Activated CD8-positive, alpha-beta memory T cell treated with anti-CD3 and anti-CD28 coated beads, Interleukin-2, amount 10 ng/mL, durations not matched to agents 7 days and 5 days (primary cell): ENCODE results near the gene PLCB1. TPM values are rescaled to one million over a fixed set of nuclear protein-coding genes. Genes with fewer than 3 reads are reported as not detected.
"Not testable (repeated sequence)": the region's sequence is repeated elsewhere in the genome, so short reads cannot be mapped to it uniquely, and the experiment has no call there.

ENCODE experiments used
- ATAC-seq: fragments of 150-1000 bp; cut with Tn5 transposase; one replicate; pipeline ENCODE4 v1.10.0; 2021; ENCODE audit warnings: moderate library complexity
- CTCF ChIA-PET: fragments of 350-600 bp; sonication (Branson Sonifier 250); formaldehyde crosslinking; loops from one replicate; lab custom pipeline; 2021; ENCODE audit warnings: antibody characterized with exemption; lab: Charles Lee
- DNase-seq: peaks from one replicate; pipeline ENCODE4 v3.0.0-alpha.2; 2020
- H3K27ac Mint-ChIP-seq: one replicate; pipeline ENCODE4 v1.8.0; 2021; ENCODE audit warnings: mild to moderate bottlenecking, mixed read lengths
- H3K27me3 Mint-ChIP-seq: one replicate; pipeline ENCODE4 v1.8.0; 2021; ENCODE audit warnings: mixed read lengths
- H3K36me3 Mint-ChIP-seq: one replicate; pipeline ENCODE4 v1.8.0; 2021; ENCODE audit warnings: mild to moderate bottlenecking, mixed read lengths
- H3K4me1 Mint-ChIP-seq: one replicate; pipeline ENCODE4 v1.8.0; 2021; ENCODE audit warnings: mixed read lengths
- H3K4me3 Mint-ChIP-seq: one replicate; pipeline ENCODE4 v1.8.0; 2021; ENCODE audit warnings: mild to moderate bottlenecking, moderate library complexity, mixed read lengths
- H3K9me3 Mint-ChIP-seq: one replicate; pipeline ENCODE4 v1.8.0; 2022; ENCODE audit warnings: low read depth, mixed read lengths
- total RNA-seq, 2 experiments: library from RNA; stranded (reverse); gene quantifications; one replicate each; pipeline ENCODE4 v1.2.3, GENCODE V29; 2021

Gene PLCB1
- total RNA-seq, 2 experiments from 2014 or later = 2.4 to 3.2 TPM

DNA sequence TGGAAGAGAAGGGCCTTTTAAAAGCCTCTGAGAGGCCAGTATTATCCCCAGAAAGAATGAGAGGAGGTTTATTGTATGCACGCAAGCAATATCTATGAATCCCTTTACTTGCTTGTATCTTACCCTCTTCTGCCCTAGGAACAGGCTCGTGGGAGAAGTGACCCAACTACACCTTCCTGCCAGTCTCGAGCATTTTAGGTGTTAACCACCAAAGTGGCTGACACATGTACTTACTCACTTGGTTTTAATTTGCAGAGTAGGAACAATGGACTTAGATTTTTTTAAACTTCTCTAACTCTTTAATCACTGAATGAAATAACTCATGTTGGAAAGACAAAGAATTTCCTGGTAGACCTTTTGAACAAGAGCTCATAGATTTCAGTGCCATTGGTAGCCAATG is 296.9 kb downstream of the PLCB1 start:
- Mint-ChIP-seq H3K9me3 (no peaks in the 10 kb centered on the region), H3K4me3 (no peak overlapping the region), H3K27me3 (no peaks in the 10 kb centered on the region), H3K4me1 (peaks cover 7% of the 10 kb centered on the region), H3K27ac (no peak overlapping the region), H3K36me3 (no peaks in the 10 kb centered on the region)
- ATAC-seq = peak; percentile 47
- CTCF ChIA-PET = no interaction called here
- DNase-seq = no peak

GRCh38 chr20:8431538-8432434 is 299.7 kb downstream of the PLCB1 start:
- Mint-ChIP-seq H3K4me3 (no peak overlapping the region), H3K27ac (no peak overlapping the region), H3K36me3 (no peaks in the 10 kb centered on the region), H3K27me3 (no peaks in the 10 kb centered on the region), H3K4me1 (peaks cover 5% of the 10 kb centered on the region), H3K9me3 (no peaks in the 10 kb centered on the region)
- ATAC-seq (no peak), DNase-seq (no peak)
- CTCF ChIA-PET = no interaction called here

DNA sequence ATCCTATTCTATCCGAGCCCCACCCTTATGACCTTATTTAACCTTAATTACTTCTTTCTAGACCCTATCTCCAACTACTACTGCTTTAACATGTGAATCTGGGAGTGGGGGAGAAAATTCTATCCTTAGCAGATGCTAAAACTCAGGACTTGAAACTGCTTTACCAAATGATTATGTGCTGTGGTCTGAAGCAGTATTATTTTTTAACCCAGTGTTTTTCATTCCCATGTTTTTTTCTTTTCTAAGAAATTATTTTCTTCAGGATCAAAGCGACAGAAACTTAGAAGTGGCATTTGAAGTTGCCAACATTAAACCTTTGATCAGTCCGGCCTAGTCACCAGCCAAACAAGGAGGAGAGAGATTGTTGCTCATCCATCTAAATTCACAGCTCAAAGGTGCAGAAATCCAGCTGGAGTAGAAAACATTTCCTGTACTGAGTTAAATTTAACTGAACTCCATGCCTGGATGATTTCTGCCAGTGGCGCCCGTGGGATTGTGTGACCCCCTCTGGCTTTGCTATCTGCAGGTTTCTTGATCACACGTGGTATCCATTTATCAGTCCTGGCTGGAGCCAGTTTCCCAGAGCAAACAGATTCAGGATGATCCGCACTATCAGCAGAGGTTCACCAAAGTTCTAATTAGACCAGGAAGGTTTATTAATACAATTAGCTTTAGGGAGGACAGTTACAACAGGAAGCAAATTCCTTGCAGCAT is 300.5 kb downstream of the PLCB1 start:
- no peaks in the 10 kb centered on the region for H3K27me3 Mint-ChIP-seq

DNA sequence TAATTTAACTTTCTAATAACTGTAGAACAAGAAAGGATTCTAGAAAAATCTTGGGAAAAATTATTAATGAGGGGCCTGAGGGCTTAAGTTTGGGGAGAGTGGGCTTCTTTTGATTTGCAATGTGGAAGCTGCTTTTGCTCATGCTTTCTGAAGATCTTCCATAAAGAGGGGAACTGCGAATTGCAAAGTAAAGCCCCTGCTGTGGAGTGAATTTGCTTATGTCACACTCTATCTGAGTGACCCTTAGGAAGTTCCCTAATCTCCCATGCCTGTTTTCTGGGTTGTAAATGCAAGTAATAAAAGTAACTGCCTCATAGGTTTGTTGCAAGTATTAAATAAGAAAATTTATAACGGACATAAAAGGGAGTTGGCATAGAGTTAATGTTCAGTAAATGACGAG is 301.2 kb downstream of the PLCB1 start:
- Mint-ChIP-seq H3K27me3 (no peaks in the 10 kb centered on the region), H3K9me3 (no peaks in the 10 kb centered on the region), H3K36me3 (no peaks in the 10 kb centered on the region), H3K27ac (no peak overlapping the region), H3K4me3 (no peak overlapping the region), H3K4me1 (peaks cover 5% of the 10 kb centered on the region)
- no peak for DNase-seq
- CTCF ChIA-PET = no interaction called here
- no peak for ATAC-seq

More for the DNA sequence above, 300.5 kb downstream of the PLCB1 start:
- Mint-ChIP-seq H3K36me3 (no peaks in the 10 kb centered on the region), H3K27ac (no peak overlapping the region), H3K4me3 (no peak overlapping the region), H3K9me3 (no peaks in the 10 kb centered on the region), H3K4me1 (peaks cover 5% of the 10 kb centered on the region)
- DNase-seq (no peak), ATAC-seq (no peak)
- CTCF ChIA-PET = no interaction called here

- CTCF ChIA-PET = no interaction called here
- Mint-ChIP-seq H3K27ac (no peak overlapping the region), H3K4me1 (no peaks in the 10 kb centered on the region), H3K9me3 (no peaks in the 10 kb centered on the region), H3K27me3 (no peaks in the 10 kb centered on the region), H3K4me3 (no peak overlapping the region), H3K36me3 (no peaks in the 10 kb centered on the region)
- ATAC-seq = no peak
- DNase-seq = no peak
These were observed 302.3 kb downstream of the PLCB1 start for GRCh38 chr20:8434326-8434876.

GRCh38 chr20:8435285-8436035 is 303.4 kb downstream of the PLCB1 start:
- DNase-seq (no peak), ATAC-seq (no peak)
- CTCF ChIA-PET = no interaction called here
- H3K27me3 Mint-ChIP-seq = no peaks in the 10 kb centered on the region
- no peaks in the 10 kb centered on the region for H3K9me3 Mint-ChIP-seq
- no peak overlapping the region for H3K27ac Mint-ChIP-seq
- no peak overlapping the region for H3K4me3 Mint-ChIP-seq
- H3K36me3 Mint-ChIP-seq = no peaks in the 10 kb centered on the region
- H3K4me1 Mint-ChIP-seq = no peaks in the 10 kb centered on the region

GRCh38 chr20:8436938-8437337 is 304.9 kb downstream of the PLCB1 start:
- ATAC-seq, CTCF ChIA-PET, H3K27me3 Mint-ChIP-seq: not testable (repeated sequence)

GRCh38 chr20:8438748-8439147 is 306.7 kb downstream of the PLCB1 start:
- H3K27me3 Mint-ChIP-seq = no peaks in the 10 kb centered on the region
- ATAC-seq (no peak), DNase-seq (no peak)
- CTCF ChIA-PET = no interaction called here
- no peaks in the 10 kb centered on the region for H3K9me3 Mint-ChIP-seq
- no peak overlapping the region for H3K4me3 Mint-ChIP-seq
- no peaks in the 10 kb centered on the region for H3K4me1 Mint-ChIP-seq
- no peak overlapping the region for H3K27ac Mint-ChIP-seq
- no peaks in the 10 kb centered on the region for H3K36me3 Mint-ChIP-seq

More at GRCh38 chr20:8436938-8437337, 304.9 kb downstream of the PLCB1 start:
- not testable (repeated sequence) for H3K36me3 Mint-ChIP-seq, DNase-seq, H3K4me1 Mint-ChIP-seq, H3K9me3 Mint-ChIP-seq, H3K27ac Mint-ChIP-seq, H3K4me3 Mint-ChIP-seq

DNA sequence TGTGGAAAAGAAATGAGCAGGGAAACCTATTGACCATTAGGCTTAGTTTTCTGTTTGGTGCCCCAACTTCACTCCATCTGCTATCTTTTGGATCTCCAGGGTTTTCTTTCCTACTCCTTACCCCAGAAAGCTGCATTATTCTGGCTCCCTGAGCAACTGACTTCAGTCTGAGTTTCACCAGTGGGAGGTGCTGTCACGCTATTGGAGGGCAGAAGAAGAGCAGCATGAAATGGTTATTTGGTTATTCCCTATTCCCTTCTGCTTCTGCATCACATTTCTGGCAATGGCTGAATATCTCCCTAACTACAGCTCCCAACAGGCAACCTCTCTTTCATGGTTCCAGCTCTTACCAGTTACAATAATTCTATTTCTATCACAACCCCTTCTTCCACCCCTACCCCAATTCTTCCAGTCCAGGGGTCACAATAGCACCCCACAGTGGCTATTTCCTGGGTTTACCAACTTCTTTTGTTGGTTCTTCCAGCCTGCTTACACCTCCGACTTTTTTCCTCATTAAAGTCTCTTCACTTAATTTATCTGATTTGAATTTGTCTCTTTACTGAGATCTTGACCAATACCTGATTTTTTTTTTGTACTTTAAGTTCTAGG is 311.5 kb downstream of the PLCB1 start:
- CTCF ChIA-PET = no interaction called here
- Mint-ChIP-seq H3K4me3 (no peak overlapping the region), H3K27ac (no peak overlapping the region), H3K36me3 (no peaks in the 10 kb centered on the region), H3K4me1 (no peaks in the 10 kb centered on the region), H3K9me3 (no peaks in the 10 kb centered on the region), H3K27me3 (no peaks in the 10 kb centered on the region)
- DNase-seq = no peak
- no peak for ATAC-seq

DNA sequence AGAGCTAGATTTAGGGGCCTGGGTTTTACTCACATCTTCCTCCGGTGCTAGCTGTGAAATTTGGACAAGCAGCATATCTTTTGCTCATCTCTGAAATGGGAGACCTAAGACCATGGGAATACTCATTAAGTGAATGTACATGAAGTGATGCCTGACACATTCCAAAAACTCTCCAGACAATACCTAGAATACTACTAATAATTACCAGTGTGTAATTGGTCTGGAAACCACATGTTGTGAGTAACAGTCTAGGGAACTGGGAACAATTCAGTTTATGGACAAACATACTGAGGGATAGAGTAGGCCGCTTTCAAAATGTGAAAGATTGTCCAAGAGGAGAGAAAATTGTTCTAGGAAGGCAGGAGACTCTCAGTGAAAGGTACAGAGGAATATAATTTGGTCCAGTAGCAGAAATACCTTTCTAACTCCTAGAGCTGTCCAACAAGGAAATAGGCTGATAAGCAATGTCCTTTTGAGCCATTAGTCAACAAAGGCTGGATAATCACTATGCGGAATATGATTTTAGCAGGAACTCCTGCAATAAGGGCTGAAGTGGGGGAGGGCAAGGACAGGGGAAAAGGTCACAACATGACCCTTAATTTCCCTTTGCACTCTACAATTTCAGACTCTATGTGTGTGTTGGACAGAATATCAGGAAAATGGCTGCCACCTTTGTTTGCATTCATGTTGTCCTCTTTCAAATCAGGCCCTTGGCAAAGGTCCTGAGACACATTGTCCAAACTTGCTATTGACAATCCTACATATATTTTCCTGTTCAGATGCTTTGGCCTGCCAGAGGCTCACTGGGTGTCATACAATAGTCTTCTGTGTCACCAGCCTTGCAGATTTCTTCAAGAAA is 315.4 kb downstream of the PLCB1 start:
- no peak overlapping the region for H3K4me3 Mint-ChIP-seq
- no peaks in the 10 kb centered on the region for H3K36me3 Mint-ChIP-seq
- no peaks in the 10 kb centered on the region for H3K27me3 Mint-ChIP-seq
- CTCF ChIA-PET = no interaction called here
- ATAC-seq = no peak
- H3K9me3 Mint-ChIP-seq = no peaks in the 10 kb centered on the region
- no peaks in the 10 kb centered on the region for H3K4me1 Mint-ChIP-seq
- no peak overlapping the region for H3K27ac Mint-ChIP-seq
- no peak for DNase-seq

DNA sequence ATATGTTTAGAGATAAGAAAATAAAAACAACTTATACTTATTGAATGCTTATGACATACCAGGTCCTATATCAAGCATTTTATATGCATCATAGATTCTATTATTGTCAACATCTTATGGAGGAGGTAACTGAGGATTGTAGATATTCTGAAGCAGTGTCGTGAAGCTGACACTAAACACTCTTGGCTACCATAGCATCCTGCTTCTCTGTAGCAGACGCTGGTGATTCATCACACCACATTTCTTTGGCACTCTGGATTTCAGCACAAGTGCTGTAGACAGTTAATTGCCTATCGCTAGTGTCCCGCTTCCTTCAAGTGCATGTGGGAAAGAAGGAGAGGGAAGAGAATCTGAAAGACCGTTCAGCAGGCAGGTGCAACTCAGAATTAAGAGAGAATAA is 317.1 kb downstream of the PLCB1 start:
- Mint-ChIP-seq H3K27ac (no peak overlapping the region), H3K27me3 (no peaks in the 10 kb centered on the region), H3K4me1 (no peaks in the 10 kb centered on the region), H3K4me3 (no peak overlapping the region), H3K36me3 (no peaks in the 10 kb centered on the region), H3K9me3 (no peaks in the 10 kb centered on the region)
- ATAC-seq (no peak), DNase-seq (no peak)
- CTCF ChIA-PET = no interaction called here

GRCh38 chr20:8454137-8454712 is 322.2 kb downstream of the PLCB1 start:
- no peak overlapping the region for H3K27ac Mint-ChIP-seq
- ATAC-seq = peak; percentile 30
- H3K27me3 Mint-ChIP-seq = no peaks in the 10 kb centered on the region
- no peak for DNase-seq
- no peak overlapping the region for H3K4me3 Mint-ChIP-seq
- CTCF ChIA-PET = no interaction called here
- H3K36me3 Mint-ChIP-seq = no peaks in the 10 kb centered on the region
- H3K9me3 Mint-ChIP-seq = no peaks in the 10 kb centered on the region
- H3K4me1 Mint-ChIP-seq = no peaks in the 10 kb centered on the region
